ENCODE data around the gene VTI1A. TPM values are rescaled to one million over a fixed set of nuclear protein-coding genes. Genes with fewer than 3 reads are reported as not detected.
A peak's percentile ranks its signal among the peaks of the same experiment; 100 is the strongest.

VTI1A gene
- total and polyA plus RNA-seq, 7 donors = 9.9 to 31.5 (median 20.1) TPM

GRCh38 chr10:112778579-112778978 is 331.6 kb downstream of the VTI1A start:
- Histone ChIP-seq H3K36me3 (ENCODE audit: insufficient read depth in 1 of 2, low read depth in 1 of 2) (no peaks in the 10 kb centered on the region), H3K4me1 (peaks cover 5% of the 10 kb centered on the region), H3K27me3 (ENCODE audit: insufficient read depth in 3 of 3, low read length in 2 of 3) (no peaks in the 10 kb centered on the region), H3K9me3 (no peaks in the 10 kb centered on the region), H3K27ac (no peak overlapping the region), H3K4me3 (no peak overlapping the region)
- intact Hi-C loops (cut with DNase I) = no loop called here
- ATAC-seq (no peak), DNase-seq (no peak)
- no peak for TF ChIP-seq CTCF (IDR thresholded peaks at IDR 0.05)

- H3K27ac ChIP-seq = no peak overlapping the region
- no peaks in the 10 kb centered on the region for H3K36me3 ChIP-seq (ENCODE audit: insufficient read depth in 1 of 2, low read depth in 1 of 2)
- no peak for TF ChIP-seq CTCF (IDR thresholded peaks at IDR 0.05)
- no peak overlapping the region for H3K4me3 ChIP-seq
- H3K27me3 ChIP-seq (ENCODE audit: insufficient read depth in 3 of 3, low read length in 2 of 3) = no peaks in the 10 kb centered on the region
- no peak for ATAC-seq
- no peaks in the 10 kb centered on the region for H3K9me3 ChIP-seq
- WGBS, 3 donors = 73 to 82% (median 77%) methylated on average over 7 of the region's 7 CpGs
- no peak for DNase-seq
- H3K4me1 ChIP-seq = peaks cover 12% of the 10 kb centered on the region
- intact Hi-C loops (cut with DNase I) = no loop called here
Measured at GRCh38 chr10:112779025-112779770, 332.2 kb downstream of the VTI1A start.

GRCh38 chr10:112782200-112782907 is 335.3 kb downstream of the VTI1A start:
- H3K27me3 ChIP-seq (ENCODE audit: insufficient read depth in 3 of 3, low read length in 2 of 3) = no peaks in the 10 kb centered on the region
- TF ChIP-seq CTCF (IDR thresholded peaks at IDR 0.05) = no peak
- peak; percentile 58 to 83 for DNase-seq
- H3K36me3 ChIP-seq (ENCODE audit: insufficient read depth in 1 of 2, low read depth in 1 of 2) = no peaks in the 10 kb centered on the region
- peak; percentile 21 to 67 (median 55) for ATAC-seq
- H3K27ac ChIP-seq = no peak overlapping the region
- intact Hi-C loops (cut with DNase I) = no loop called here
- no peaks in the 10 kb centered on the region for H3K9me3 ChIP-seq
- H3K4me1 ChIP-seq = peaks cover 15% of the 10 kb centered on the region
- no peak overlapping the region for H3K4me3 ChIP-seq
- WGBS, 3 donors = 63 to 71% (median 66%) methylated on average over 18 of the region's 18 CpGs

- H3K27ac ChIP-seq = no peak overlapping the region
- WGBS, 3 donors = 33 to 46% (median 38%) methylated on average over 14 of the region's 14 CpGs
- no peak overlapping the region for H3K4me3 ChIP-seq
- ATAC-seq (peak in 2 of 4 donors; percentile 71 to 80), DNase-seq (no peak)
- no peaks in the 10 kb centered on the region for H3K27me3 ChIP-seq (ENCODE audit: insufficient read depth in 3 of 3, low read length in 2 of 3)
- H3K36me3 ChIP-seq (ENCODE audit: insufficient read depth in 1 of 2, low read depth in 1 of 2) = no peaks in the 10 kb centered on the region
- intact Hi-C loops (cut with DNase I) = no loop called here
- peaks cover 15% of the 10 kb centered on the region for H3K4me1 ChIP-seq
- H3K9me3 ChIP-seq = no peaks in the 10 kb centered on the region
- no peak for TF ChIP-seq CTCF (IDR thresholded peaks at IDR 0.05)
Measured at GRCh38 chr10:112783351-112784021, 336.5 kb downstream of the VTI1A start.
